ENCODE results near the gene ARHGEF17. TPM values are rescaled to one million over a fixed set of nuclear protein-coding genes. Genes with fewer than 3 reads are reported as not detected.

Gene ARHGEF17
- total RNA-seq, 2 experiments from 2014 or later = 0.19 TPM; not detected in 1

GRCh38 chr11:73320763-73321603 lies 12.9 kb downstream of the ARHGEF17 start:
- no peaks in the 10 kb centered on the region for H3K27me3 Mint-ChIP-seq (ENCODE audit: low read depth)
- CTCF ChIA-PET = interaction anchor here (0.9 to 2.1 kb wide), 3 partner anchors 15 to 31 kb away, joined by 3 to 6 read pairs (median 5); no protein-coding TSS in a partner anchor
- H3K9me3 Mint-ChIP-seq = no peaks in the 10 kb centered on the region
- intact Hi-C loops (cut with micrococcal nuclease) = no loop called here
- H3K27ac Mint-ChIP-seq = no peak overlapping the region
- H3K36me3 Mint-ChIP-seq (ENCODE audit: low read depth) = no peaks in the 10 kb centered on the region
- DNase-seq = no peak
- peaks cover 5% of the 10 kb centered on the region for H3K4me1 Mint-ChIP-seq (ENCODE audit: low read depth)
- no peak overlapping the region for H3K4me3 Mint-ChIP-seq

GRCh38 chr11:73321604-73322381 lies 13.7 kb downstream of the ARHGEF17 start:
- Mint-ChIP-seq H3K9me3 (no peaks in the 10 kb centered on the region), H3K27me3 (ENCODE audit: low read depth) (no peaks in the 10 kb centered on the region), H3K4me3 (no peak overlapping the region), H3K36me3 (ENCODE audit: low read depth) (no peaks in the 10 kb centered on the region), H3K27ac (no peak overlapping the region), H3K4me1 (ENCODE audit: low read depth) (peaks cover 5% of the 10 kb centered on the region)
- intact Hi-C loops (cut with micrococcal nuclease) = no loop called here
- no peak for DNase-seq
- CTCF ChIA-PET = interaction anchor here (2.3 kb wide), 1 partner anchor 13 kb away, joined by 7 read pairs; no protein-coding TSS in a partner anchor

DNA sequence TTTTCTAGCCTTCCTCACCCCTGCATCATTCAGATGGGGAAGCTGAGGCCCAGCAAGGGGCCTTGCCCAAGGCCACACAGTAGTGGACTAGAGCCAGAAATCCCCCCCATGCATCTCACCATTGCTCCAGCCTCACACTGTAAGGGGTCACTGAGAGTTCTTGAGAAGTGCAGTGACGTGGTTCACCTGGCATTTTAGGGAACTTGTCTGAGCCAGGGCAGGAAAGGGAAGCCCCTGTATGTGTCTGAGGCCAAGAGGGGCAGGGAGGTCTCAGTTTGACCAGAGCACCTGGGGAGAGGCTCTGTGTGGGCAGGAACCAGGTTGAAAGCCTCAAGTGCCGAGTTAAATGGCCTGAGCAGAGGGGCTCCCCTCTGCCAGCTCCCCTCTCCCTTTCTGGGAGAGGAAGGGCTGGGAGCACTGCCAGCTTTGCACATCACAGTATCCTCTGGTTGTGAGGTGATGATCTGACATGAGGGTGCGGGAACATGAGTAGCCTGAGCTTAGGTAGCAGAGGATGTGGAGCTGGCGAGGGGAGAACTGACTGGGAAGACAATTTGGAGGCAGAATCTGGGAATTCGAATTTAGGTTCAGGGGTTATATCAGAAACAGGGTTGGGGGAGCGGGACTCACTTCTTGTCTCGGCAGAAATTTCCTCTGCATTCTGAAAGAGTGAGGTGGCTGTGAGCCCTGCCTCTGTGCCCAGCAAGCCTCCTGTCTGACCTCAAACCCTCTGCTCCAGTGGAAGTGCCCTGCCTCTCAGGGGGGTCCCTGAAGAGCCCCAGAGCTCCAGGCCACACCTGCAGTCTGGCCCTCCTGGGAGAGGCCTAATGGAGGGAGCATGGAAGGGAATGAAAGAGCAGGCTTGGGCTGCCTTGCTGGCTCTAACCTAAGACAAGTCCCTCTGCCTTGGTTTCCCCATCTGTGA lies 14.6 kb downstream of the ARHGEF17 start:
- CTCF ChIA-PET = interaction anchor here (0.7 to 2.3 kb wide), 2 partner anchors 10 to 13 kb away, joined by 3 to 7 read pairs; no protein-coding TSS in a partner anchor
- no peaks in the 10 kb centered on the region for H3K9me3 Mint-ChIP-seq
- DNase-seq = no peak
- H3K36me3 Mint-ChIP-seq (ENCODE audit: low read depth) = no peaks in the 10 kb centered on the region
- H3K27me3 Mint-ChIP-seq (ENCODE audit: low read depth) = no peaks in the 10 kb centered on the region
- H3K27ac Mint-ChIP-seq = no peak overlapping the region
- peaks cover 5% of the 10 kb centered on the region for H3K4me1 Mint-ChIP-seq (ENCODE audit: low read depth)
- no peak overlapping the region for H3K4me3 Mint-ChIP-seq
- intact Hi-C loops (cut with micrococcal nuclease) = no loop called here

- Mint-ChIP-seq H3K4me1 (ENCODE audit: low read depth) (peaks cover 5% of the 10 kb centered on the region), H3K27me3 (ENCODE audit: low read depth) (no peaks in the 10 kb centered on the region), H3K9me3 (no peaks in the 10 kb centered on the region), H3K36me3 (ENCODE audit: low read depth) (no peaks in the 10 kb centered on the region), H3K27ac (no peak overlapping the region), H3K4me3 (no peak overlapping the region)
- DNase-seq = no peak
- CTCF ChIA-PET = interaction anchor here (2.3 kb wide), 1 partner anchor 12 kb away, joined by 7 read pairs; no protein-coding TSS in a partner anchor
- intact Hi-C loops (cut with micrococcal nuclease) = no loop called here
Measured at GRCh38 chr11:73323464-73323863, 15.4 kb downstream of the ARHGEF17 start.

DNA sequence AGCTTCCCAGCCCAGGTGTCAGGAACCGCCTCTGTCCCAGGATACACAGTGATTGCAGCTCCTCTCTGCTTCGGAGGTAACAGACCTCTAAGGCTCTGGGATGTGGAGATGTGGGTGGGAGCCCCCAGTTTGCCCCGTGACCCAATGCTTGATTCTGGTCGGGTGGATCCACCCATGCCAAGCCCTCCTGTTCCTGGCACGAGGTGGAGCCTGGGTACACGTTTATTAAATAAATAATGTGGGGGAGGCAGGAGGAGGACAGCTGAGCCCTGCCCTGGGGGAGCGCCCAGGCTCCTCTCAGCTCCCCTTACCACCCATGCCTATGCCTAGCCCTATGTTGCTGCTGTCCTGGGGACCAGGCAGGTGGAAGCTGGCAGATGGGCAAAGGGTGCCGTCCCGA lies 16.0 kb downstream of the ARHGEF17 start:
- DNase-seq = no peak
- no peaks in the 10 kb centered on the region for H3K9me3 Mint-ChIP-seq
- no peaks in the 10 kb centered on the region for H3K27me3 Mint-ChIP-seq (ENCODE audit: low read depth)
- H3K4me3 Mint-ChIP-seq = no peak overlapping the region
- intact Hi-C loops (cut with micrococcal nuclease) = no loop called here
- no peaks in the 10 kb centered on the region for H3K36me3 Mint-ChIP-seq (ENCODE audit: low read depth)
- CTCF ChIA-PET = interaction anchor here (2.3 kb wide), 1 partner anchor 11 kb away, joined by 7 read pairs; no protein-coding TSS in a partner anchor
- H3K4me1 Mint-ChIP-seq (ENCODE audit: low read depth) = peaks cover 5% of the 10 kb centered on the region
- no peak overlapping the region for H3K27ac Mint-ChIP-seq

- CTCF ChIA-PET = interaction anchor here (1.6 kb wide), 1 partner anchor 26 kb away, joined by 9 read pairs; no protein-coding TSS in a partner anchor
- peaks cover 5% of the 10 kb centered on the region for H3K4me1 Mint-ChIP-seq (ENCODE audit: low read depth)
- no peaks in the 10 kb centered on the region for H3K27me3 Mint-ChIP-seq (ENCODE audit: low read depth)
- H3K36me3 Mint-ChIP-seq (ENCODE audit: low read depth) = no peaks in the 10 kb centered on the region
- DNase-seq = no peak
- no peaks in the 10 kb centered on the region for H3K9me3 Mint-ChIP-seq
- intact Hi-C loops (cut with micrococcal nuclease) = no loop called here
- H3K27ac Mint-ChIP-seq = no peak overlapping the region
- H3K4me3 Mint-ChIP-seq = no peak overlapping the region
Measured at GRCh38 chr11:73324665-73325035, 16.6 kb downstream of the ARHGEF17 start.

GRCh38 chr11:73325036-73325981 lies 17.2 kb downstream of the ARHGEF17 start:
- Mint-ChIP-seq H3K36me3 (ENCODE audit: low read depth) (no peaks in the 10 kb centered on the region), H3K4me1 (ENCODE audit: low read depth) (peaks cover 5% of the 10 kb centered on the region), H3K9me3 (no peaks in the 10 kb centered on the region), H3K4me3 (no peak overlapping the region), H3K27ac (no peak overlapping the region), H3K27me3 (ENCODE audit: low read depth) (no peaks in the 10 kb centered on the region)
- DNase-seq = no peak
- intact Hi-C loops (cut with micrococcal nuclease) = no loop called here
- CTCF ChIA-PET = interaction anchor here (1.6 kb wide), 1 partner anchor 26 kb away, joined by 9 read pairs; no protein-coding TSS in a partner anchor

GRCh38 chr11:73326929-73327811 lies 19.1 kb downstream of the ARHGEF17 start:
- intact Hi-C loops (cut with micrococcal nuclease) = no loop called here
- Mint-ChIP-seq H3K4me1 (ENCODE audit: low read depth) (no peaks in the 10 kb centered on the region), H3K27me3 (ENCODE audit: low read depth) (no peaks in the 10 kb centered on the region), H3K27ac (no peak overlapping the region), H3K9me3 (no peaks in the 10 kb centered on the region), H3K36me3 (ENCODE audit: low read depth) (no peaks in the 10 kb centered on the region), H3K4me3 (no peak overlapping the region)
- CTCF ChIA-PET = interaction anchor here (0.7 to 1.9 kb wide), 6 partner anchors 14 to 32 kb away, joined by 3 to 4 read pairs (median 4); no protein-coding TSS in a partner anchor
- DNase-seq = no peak

- H3K27ac Mint-ChIP-seq = no peak overlapping the region
- no peak for DNase-seq
- no peaks in the 10 kb centered on the region for H3K36me3 Mint-ChIP-seq (ENCODE audit: low read depth)
- intact Hi-C loops (cut with micrococcal nuclease) = no loop called here
- CTCF ChIA-PET = interaction anchor here (1.1 to 1.9 kb wide), 3 partner anchors 18 to 23 kb away, joined by 3 to 4 read pairs (median 3); no protein-coding TSS in a partner anchor
- H3K27me3 Mint-ChIP-seq (ENCODE audit: low read depth) = no peaks in the 10 kb centered on the region
- H3K4me3 Mint-ChIP-seq = no peak overlapping the region
- no peaks in the 10 kb centered on the region for H3K4me1 Mint-ChIP-seq (ENCODE audit: low read depth)
- no peaks in the 10 kb centered on the region for H3K9me3 Mint-ChIP-seq
Measured at GRCh38 chr11:73327812-73328364, 19.8 kb downstream of the ARHGEF17 start.

DNA sequence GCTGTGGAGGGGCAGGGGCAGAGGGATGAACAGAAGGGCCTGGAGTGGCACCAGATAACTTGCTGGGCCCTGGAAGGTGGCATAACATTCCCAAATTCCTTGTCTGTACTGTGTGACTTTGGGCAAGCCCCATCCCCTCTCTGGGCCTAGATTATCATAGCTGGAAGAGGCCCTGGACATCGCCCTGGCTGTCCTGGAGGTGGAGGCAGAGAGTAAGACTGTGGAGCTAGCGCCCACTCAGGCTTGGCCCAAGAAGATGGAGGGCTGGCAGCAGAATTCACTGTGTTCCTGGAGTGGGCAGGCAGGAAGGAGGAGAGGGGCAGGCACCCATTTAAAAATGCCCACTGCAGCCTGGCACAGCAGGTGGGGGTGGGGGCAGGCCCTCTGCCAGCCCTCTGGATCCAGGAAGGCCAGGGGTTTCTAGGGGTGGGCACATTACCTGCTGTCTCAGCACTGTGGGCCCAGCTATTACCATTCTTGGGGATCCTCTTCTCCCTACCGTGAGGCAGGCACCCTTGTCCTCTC lies 22.6 kb downstream of the ARHGEF17 start:
- Mint-ChIP-seq H3K4me1 (ENCODE audit: low read depth) (no peaks in the 10 kb centered on the region), H3K9me3 (no peaks in the 10 kb centered on the region), H3K27ac (no peak overlapping the region), H3K27me3 (ENCODE audit: low read depth) (no peaks in the 10 kb centered on the region), H3K36me3 (ENCODE audit: low read depth) (no peaks in the 10 kb centered on the region), H3K4me3 (no peak overlapping the region)
- intact Hi-C loops (cut with micrococcal nuclease) = no loop called here
- CTCF ChIA-PET = interaction anchor here (0.7 to 3.2 kb wide), 3 partner anchors 21 to 36 kb away, joined by 3 to 11 read pairs (median 7); partner anchors contain the start of gene ARHGEF17
- DNase-seq = no peak
